GM12872 (cell line): ENCODE measurements around the gene METTL25B.

ENCODE experiments used
- TF ChIP-seq, protein P1 (sequence below): IDR thresholded peaks from 3 replicates; pipeline ENCODE4 v1.5.1; 2011; ENCODE audit warnings: low read depth, mild to moderate bottlenecking, low read length, moderate library complexity; ENCODE audit not compliant: insufficient read depth

METTL25B gene

DNA sequence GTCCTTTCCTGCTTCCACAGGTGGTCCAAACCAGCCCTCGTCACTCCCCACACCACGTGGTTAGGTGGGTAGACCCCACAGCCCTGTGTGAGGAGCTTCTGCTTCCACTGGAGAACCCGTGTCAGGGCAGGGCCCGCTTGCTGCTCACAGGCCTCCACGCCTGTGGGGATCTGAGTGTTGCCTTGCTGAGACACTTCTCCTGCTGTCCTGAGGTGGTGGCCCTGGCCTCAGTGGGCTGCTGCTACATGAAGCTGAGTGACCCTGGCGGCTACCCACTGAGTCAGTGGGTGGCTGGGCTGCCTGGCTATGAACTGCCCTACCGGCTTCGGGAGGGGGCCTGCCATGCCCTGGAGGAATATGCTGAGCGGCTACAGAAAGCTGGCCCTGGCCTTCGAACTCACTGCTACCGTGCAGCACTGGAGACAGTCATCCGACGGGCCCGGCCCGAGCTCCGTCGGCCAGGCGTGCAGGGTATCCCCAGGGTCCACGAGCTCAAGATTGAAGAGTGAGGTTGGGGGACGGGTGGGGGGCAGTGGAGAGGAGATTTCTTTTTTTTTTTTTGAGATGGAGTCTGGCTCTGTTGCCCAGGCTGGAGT lies 5.8 kb downstream of the METTL25B start:
- TF ChIP-seq, protein P1, sequence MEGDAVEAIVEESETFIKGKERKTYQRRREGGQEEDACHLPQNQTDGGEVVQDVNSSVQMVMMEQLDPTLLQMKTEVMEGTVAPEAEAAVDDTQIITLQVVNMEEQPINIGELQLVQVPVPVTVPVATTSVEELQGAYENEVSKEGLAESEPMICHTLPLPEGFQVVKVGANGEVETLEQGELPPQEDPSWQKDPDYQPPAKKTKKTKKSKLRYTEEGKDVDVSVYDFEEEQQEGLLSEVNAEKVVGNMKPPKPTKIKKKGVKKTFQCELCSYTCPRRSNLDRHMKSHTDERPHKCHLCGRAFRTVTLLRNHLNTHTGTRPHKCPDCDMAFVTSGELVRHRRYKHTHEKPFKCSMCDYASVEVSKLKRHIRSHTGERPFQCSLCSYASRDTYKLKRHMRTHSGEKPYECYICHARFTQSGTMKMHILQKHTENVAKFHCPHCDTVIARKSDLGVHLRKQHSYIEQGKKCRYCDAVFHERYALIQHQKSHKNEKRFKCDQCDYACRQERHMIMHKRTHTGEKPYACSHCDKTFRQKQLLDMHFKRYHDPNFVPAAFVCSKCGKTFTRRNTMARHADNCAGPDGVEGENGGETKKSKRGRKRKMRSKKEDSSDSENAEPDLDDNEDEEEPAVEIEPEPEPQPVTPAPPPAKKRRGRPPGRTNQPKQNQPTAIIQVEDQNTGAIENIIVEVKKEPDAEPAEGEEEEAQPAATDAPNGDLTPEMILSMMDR = no peak

DNA sequence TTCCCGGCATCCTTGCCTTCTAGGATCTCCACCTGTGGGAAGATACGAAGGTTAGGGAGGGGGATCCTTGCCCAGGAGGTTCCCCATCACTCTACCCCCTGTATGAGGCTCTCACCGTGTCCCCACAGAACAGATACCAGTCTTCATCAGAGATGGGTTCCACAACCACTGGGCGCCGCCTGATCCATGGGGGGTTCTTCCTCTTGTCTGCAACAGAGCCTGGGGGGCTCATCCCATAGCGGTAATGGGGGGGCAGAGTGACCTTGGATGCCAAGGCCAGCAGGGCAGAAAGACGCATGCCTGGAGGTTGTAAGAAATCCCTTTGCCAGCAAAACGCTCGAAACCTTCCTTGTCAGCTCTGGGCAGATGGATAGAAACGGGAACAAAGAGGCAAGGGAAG lies 10.1 kb downstream of the METTL25B start:
- TF ChIP-seq, protein P1 = no peak

DNA sequence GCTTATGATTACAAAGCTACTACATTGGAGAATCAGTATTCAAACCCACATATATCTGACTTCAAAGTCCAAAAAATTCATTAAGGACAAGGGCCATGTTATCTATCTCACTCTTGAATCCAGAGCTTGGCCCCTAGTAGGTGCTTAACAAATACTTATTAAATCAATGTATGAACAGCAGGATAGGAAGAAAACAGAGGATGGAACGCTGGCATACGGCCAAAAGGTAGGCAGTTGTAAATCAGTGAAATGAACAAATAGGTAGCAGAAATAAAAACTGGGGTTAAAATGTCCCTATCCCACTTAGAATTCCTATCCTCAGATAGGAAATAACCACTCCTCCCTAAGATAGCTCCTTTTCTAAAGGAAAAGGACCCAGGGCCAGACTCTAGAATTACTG lies 10.6 kb downstream of the METTL25B start:
- TF ChIP-seq, protein P1 = no peak

DNA sequence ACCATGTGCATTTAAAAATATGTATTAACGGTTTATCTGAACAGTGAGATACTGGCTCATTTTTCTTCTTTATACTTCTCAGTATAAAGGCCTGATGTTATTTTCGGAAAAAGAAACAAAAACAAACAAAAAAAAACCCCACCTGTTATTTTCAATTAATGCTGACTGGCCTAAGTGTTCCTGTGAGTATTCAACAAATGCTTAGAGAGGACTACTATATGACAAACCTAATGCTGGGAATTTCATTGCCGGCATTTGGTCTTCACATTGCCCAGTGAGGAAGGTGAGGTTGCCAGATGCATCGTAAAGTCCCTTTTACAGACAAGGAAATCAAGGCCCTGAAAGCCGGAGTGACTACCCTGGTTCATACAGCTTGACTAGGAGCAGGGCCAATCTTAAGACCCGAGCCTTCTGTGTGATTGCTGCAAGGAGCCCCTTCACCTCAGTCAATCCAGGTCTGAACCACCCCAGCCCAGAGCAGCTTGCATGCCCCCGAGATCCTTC lies 12.0 kb downstream of the METTL25B start:
- TF ChIP-seq, protein P1 = no peak

DNA sequence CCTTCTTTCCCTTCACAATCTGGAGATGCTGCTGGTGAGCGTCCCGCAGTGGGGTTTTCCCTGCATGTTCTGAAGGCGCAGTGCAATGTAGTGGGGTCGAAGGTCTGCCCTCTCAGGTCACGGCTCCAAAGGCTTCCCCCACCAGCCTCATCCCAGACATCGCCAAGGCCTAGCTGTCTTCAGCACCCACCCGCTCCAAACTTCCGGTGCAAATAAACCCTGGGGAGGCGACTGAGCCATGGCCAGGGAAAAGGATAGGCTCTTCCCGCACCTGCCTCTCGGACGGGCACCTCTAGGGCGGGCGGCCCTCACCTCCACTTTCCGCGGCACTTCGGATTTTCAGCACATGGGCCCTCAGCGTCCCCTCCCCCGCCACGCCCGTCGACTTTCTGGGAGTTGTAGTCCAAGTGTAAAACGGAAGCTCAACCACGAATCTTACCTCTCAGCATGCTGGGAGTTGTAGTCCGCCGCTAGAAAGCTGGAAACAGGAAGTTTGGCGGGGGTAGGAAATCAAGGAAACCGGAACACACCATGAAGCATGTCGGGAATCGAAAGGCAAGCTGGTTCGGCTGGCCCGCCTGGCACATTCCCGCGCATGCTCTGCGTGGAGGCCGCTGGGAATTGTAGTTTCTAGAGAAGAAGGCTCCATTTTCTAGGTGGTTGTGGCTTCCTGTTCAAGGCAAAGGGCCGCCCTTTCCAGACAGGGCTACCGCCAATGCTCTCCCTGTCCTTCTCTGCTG lies 12.6 kb downstream of the METTL25B start, which contains the start of gene MRPL24:
MRPL24 (minus strand) TSS at position 348 of the 740 bp plus-strand sequence. CDS start 2,384 bp downstream, outside the sequence.
- TF ChIP-seq, protein P1 = no peak

DNA sequence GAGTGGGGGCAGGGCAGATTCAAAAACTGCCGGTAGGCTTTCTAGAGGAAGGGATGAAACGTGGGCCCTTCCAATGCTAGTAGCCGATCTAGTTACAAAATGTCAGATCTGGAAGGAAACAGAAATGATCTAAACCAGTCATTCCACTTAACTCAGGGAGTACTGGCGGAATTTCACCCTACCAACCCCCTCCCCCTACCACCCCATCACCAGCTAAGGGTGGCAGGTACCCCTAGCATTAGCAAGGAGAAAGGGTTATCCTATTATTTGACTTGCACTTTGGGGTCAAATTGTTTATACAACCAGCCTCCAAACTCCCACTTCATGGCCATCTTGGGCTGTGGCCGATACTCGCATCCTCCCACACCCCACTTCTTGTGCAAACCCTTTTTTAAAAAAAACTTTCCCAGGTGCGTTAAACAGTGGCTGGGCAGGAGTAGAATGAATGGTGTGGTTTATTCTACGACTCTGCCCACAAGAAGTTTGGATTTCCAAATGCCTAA lies 13.3 kb downstream of the METTL25B start:
- TF ChIP-seq, protein P1 = no peak

DNA sequence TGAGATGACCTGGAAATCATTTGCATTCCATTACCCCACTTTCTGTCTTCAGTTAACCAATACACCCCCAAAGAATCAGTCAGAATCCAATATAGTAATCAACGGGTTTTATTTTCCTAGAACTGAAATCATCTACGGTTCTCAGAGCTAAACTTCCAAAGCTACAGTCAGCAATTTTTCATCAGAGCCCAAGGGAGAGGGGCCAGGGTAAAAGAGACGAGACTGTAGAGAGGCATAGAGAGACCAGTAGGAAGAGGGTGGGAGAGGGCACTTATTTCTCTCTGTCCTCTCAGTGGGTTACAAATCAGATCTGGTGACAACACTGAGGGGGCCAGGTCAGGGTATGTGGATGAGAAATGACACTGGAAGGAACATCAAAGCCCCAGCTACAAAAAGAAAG lies 13.7 kb downstream of the METTL25B start:
- TF ChIP-seq, protein P1 = no peak
